Mesothelial cell of epicardium (in vitro differentiated cells): ENCODE results near the gene PXYLP1. TPM values are rescaled to one million over a fixed set of nuclear protein-coding genes. Genes with fewer than 3 reads are reported as not detected.

ENCODE experiments used
- DNase-seq, 2 experiments: peaks; one replicate each; pipeline ENCODE4 v3.0.0; 2021; ENCODE audit warnings: low spot score in 2 of 2; ENCODE audit not compliant: unreplicated experiment in 2 of 2
- H3K27ac Mint-ChIP-seq: 2 replicates; pipeline ENCODE4 v1.8.0; 2021; ENCODE audit warnings: mixed read lengths
- H3K27me3 Mint-ChIP-seq: 2 replicates; pipeline ENCODE4 v1.8.0; 2021; ENCODE audit warnings: low read depth, mixed read lengths
- H3K36me3 Mint-ChIP-seq: 2 replicates; pipeline ENCODE4 v1.8.0; 2021; ENCODE audit warnings: mixed read lengths
- H3K4me1 Mint-ChIP-seq: 2 replicates; pipeline ENCODE4 v1.8.0; 2021; ENCODE audit warnings: mixed read lengths
- H3K4me3 Mint-ChIP-seq: 2 replicates; pipeline ENCODE4 v1.8.0; 2021; ENCODE audit warnings: mild to moderate bottlenecking, moderate library complexity, mixed read lengths
- H3K9me3 Mint-ChIP-seq: 2 replicates; pipeline ENCODE4 v1.8.0; 2021; ENCODE audit warnings: mixed read lengths
- CTCF ChIP-seq: fragments of 200-600 bp; sonication (generic); IDR thresholded peaks from one replicate; pipeline ENCODE4 v1.5.0; 2021; ENCODE audit warnings: antibody characterized with exemption; ENCODE audit not compliant: unreplicated experiment
- total RNA-seq: library from RNA; stranded (reverse); gene quantifications from 3 replicates; pipeline ENCODE4 v1.2.1, GENCODE V29; 2021

Gene PXYLP1
- total RNA-seq, 1 donor from 2014 or later, result 40.5 TPM

GRCh38 chr3:141333836-141334626 lies 102.4 kb downstream of the PXYLP1 start:
- Mint-ChIP-seq H3K27me3 (no peaks in the 10 kb centered on the region), H3K4me1 (peaks cover 11% of the 10 kb centered on the region), H3K4me3 (no peak overlapping the region), H3K9me3 (peaks cover 3% of the 10 kb centered on the region), H3K27ac (no peak overlapping the region), H3K36me3 (no peaks in the 10 kb centered on the region)
- no peak for TF ChIP-seq CTCF
- DNase-seq, result no peak

- H3K4me3 Mint-ChIP-seq, result no peak overlapping the region
These were observed 103.1 kb downstream of the PXYLP1 start for GRCh38 chr3:141334627-141335250.

GRCh38 chr3:141335531-141336061 lies 104.0 kb downstream of the PXYLP1 start:
- Mint-ChIP-seq H3K9me3 (peaks cover 8% of the 10 kb centered on the region), H3K4me1 (peaks cover 11% of the 10 kb centered on the region), H3K27me3 (no peaks in the 10 kb centered on the region), H3K4me3 (no peak overlapping the region), H3K27ac (no peak overlapping the region), H3K36me3 (no peaks in the 10 kb centered on the region)
- TF ChIP-seq CTCF, result no peak
- DNase-seq, result no peak

More at GRCh38 chr3:141334627-141335250, 103.1 kb downstream of the PXYLP1 start:
- TF ChIP-seq CTCF, result no peak
- no peaks in the 10 kb centered on the region for H3K36me3 Mint-ChIP-seq
- peaks cover 11% of the 10 kb centered on the region for H3K4me1 Mint-ChIP-seq
- H3K27ac Mint-ChIP-seq, result no peak overlapping the region
- no peak for DNase-seq
- H3K9me3 Mint-ChIP-seq, result peaks cover 6% of the 10 kb centered on the region
- no peaks in the 10 kb centered on the region for H3K27me3 Mint-ChIP-seq

- Mint-ChIP-seq H3K27ac (no peak overlapping the region), H3K4me3 (no peak overlapping the region), H3K27me3 (no peaks in the 10 kb centered on the region), H3K36me3 (no peaks in the 10 kb centered on the region), H3K9me3 (peaks cover 15% of the 10 kb centered on the region), H3K4me1 (peaks cover 11% of the 10 kb centered on the region)
- DNase-seq, result no peak
- TF ChIP-seq CTCF, result no peak
These were observed 105.3 kb downstream of the PXYLP1 start for GRCh38 chr3:141336672-141337522.

GRCh38 chr3:141337523-141337854 lies 105.9 kb downstream of the PXYLP1 start:
- H3K27me3 Mint-ChIP-seq, result no peaks in the 10 kb centered on the region
- no peak overlapping the region for H3K4me3 Mint-ChIP-seq
- TF ChIP-seq CTCF, result no peak
- no peak for DNase-seq
- H3K36me3 Mint-ChIP-seq, result no peaks in the 10 kb centered on the region
- H3K9me3 Mint-ChIP-seq, result peaks cover 15% of the 10 kb centered on the region
- H3K4me1 Mint-ChIP-seq, result peaks cover 11% of the 10 kb centered on the region
- no peak overlapping the region for H3K27ac Mint-ChIP-seq
